Endothelial cell of umbilical vein (primary cell): ENCODE results near the gene SLC6A9. TPM values are rescaled to one million over a fixed set of nuclear protein-coding genes. Genes with fewer than 3 reads are reported as not detected.

Experiments
- BruUV-seq: library from RNA; stranded (reverse); fragments of 400-500 nt; replicated peaks from 2 replicates; lab custom pipeline; 2021; lab: Mats Ljungman, UMichigan
- CTCF ChIA-PET: fragments of 300-600, 350-600 bp; sonication (Branson Sonifier 250); formaldehyde crosslinking; loops from one replicate; lab custom pipeline; 2021; ENCODE audit warnings: antibody characterized with exemption, inconsistent platforms; lab: Charles Lee
- POLR2A ChIA-PET: fragments of 300-600, 350-600 bp; sonication (Branson Sonifier 250); formaldehyde crosslinking; loops from one replicate; lab custom pipeline; 2021; ENCODE audit warnings: antibody characterized with exemption, inconsistent platforms; lab: Charles Lee
- DNase-seq: peaks from one replicate; pipeline ENCODE4 v3.0.0-alpha.2; 2011; ENCODE audit warnings: low read depth, low spot score
- FAIRE-seq: peaks from 2 replicates; lab custom pipeline; 2011; peaks lifted over from hg19 to GRCh38; lab: Jason Lieb, UNC
- H2AFZ ChIP-seq: 2 replicates; pipeline ENCODE4 v1.6.0; 2012; ENCODE audit warnings: low read depth, low read length, control low read depth, inconsistent platforms
- H3K27ac ChIP-seq: 2 replicates; pipeline ENCODE4 v1.5.1; 2011; ENCODE audit warnings: low read depth, mild to moderate bottlenecking, control low read depth, low read length, moderate library complexity; ENCODE audit not compliant: insufficient read depth
- H3K27me3 ChIP-seq, 2 experiments: 2 replicates each; pipeline versions ENCODE4 v1.6.0 to v1.6.1; 2011; ENCODE audit warnings: low read length in 2 of 2, mixed read lengths in 1 of 2; ENCODE audit not compliant: control insufficient read depth in 2 of 2, insufficient read depth in 2 of 2
- H3K36me3 ChIP-seq, 2 experiments: 2 replicates in 1 of 2; 3 replicates in 1 of 2; pipeline ENCODE4 v1.5.1; 2011; ENCODE audit warnings: low read length in 2 of 2, mild to moderate bottlenecking in 1 of 2, moderate library complexity in 1 of 2; ENCODE audit not compliant: control insufficient read depth in 2 of 2, insufficient read depth in 2 of 2; ENCODE audit errors: extremely low read depth in 1 of 2
- H3K4me1 ChIP-seq: 3 replicates; pipeline ENCODE4 v1.5.1; 2011; ENCODE audit warnings: mild to moderate bottlenecking, low read length; ENCODE audit not compliant: control insufficient read depth, insufficient read depth; ENCODE audit errors: extremely low read depth
- H3K4me2 ChIP-seq: 2 replicates; pipeline ENCODE4 v1.6.1; 2011; ENCODE audit warnings: low read length, control low read depth, mixed read lengths; ENCODE audit not compliant: insufficient read depth
- H3K4me3 ChIP-seq, 3 experiments: fragments of 200-600 bp in 1 of 3; sonication (generic), shearing (Covaris generic) in 1 of 3; replicated peaks in 1 of 3; 2 replicates each; pipeline ENCODE4 v1.5.1; 2011 to 2016; ENCODE audit warnings: control low read depth in 3 of 3, low read length in 3 of 3, mild to moderate bottlenecking in 2 of 3, inconsistent platforms in 1 of 3, low read depth in 1 of 3, moderate library complexity in 1 of 3; ENCODE audit not compliant: insufficient read depth in 1 of 3
- H3K79me2 ChIP-seq: 2 replicates; pipeline ENCODE4 v1.6.0; 2012; ENCODE audit warnings: low read length, inconsistent platforms; ENCODE audit not compliant: control insufficient read depth, insufficient read depth
- H3K9ac ChIP-seq: replicated peaks from 2 replicates; pipeline ENCODE3; 2011; ENCODE audit warnings: low read length, control low read depth; ENCODE audit not compliant: insufficient read depth; ENCODE audit errors: extremely low read depth
- H3K9me1 ChIP-seq: replicated peaks from 3 replicates; pipeline ENCODE4 v1.6.0; 2011; ENCODE audit warnings: mild to moderate bottlenecking, low read length; ENCODE audit not compliant: control insufficient read depth, insufficient read depth; ENCODE audit errors: extremely low read depth
- H3K9me3 ChIP-seq: replicated peaks from 2 replicates; pipeline ENCODE4 v1.5.1; 2012; ENCODE audit warnings: low read length, inconsistent platforms; ENCODE audit not compliant: control insufficient read depth, insufficient read depth
- H4K20me1 ChIP-seq: replicated peaks from 2 replicates; pipeline ENCODE3; 2011; ENCODE audit warnings: mild to moderate bottlenecking, low read length; ENCODE audit not compliant: control insufficient read depth, insufficient read depth; ENCODE audit errors: extremely low read depth
- EZH2 ChIP-seq: IDR thresholded peaks from 2 replicates; pipeline ENCODE4 v1.6.1; 2012; ENCODE audit warnings: borderline replicate concordance, low read depth, mild to moderate bottlenecking, moderate library complexity, low read length, inconsistent platforms; ENCODE audit not compliant: severe bottlenecking
- FOS ChIP-seq: IDR thresholded peaks from 2 replicates; pipeline ENCODE4 v1.6.1; 2011; ENCODE audit warnings: mild to moderate bottlenecking, low read length, moderate library complexity, borderline replicate concordance; ENCODE audit not compliant: insufficient read depth
- GATA2 ChIP-seq: IDR thresholded peaks from 2 replicates; pipeline ENCODE4 v1.7.0; 2011; ENCODE audit warnings: low read depth, mild to moderate bottlenecking, moderate library complexity, mixed read lengths, low read length; ENCODE audit not compliant: insufficient read length, insufficient read depth
- JUN ChIP-seq: IDR thresholded peaks from 2 replicates; pipeline ENCODE4 v1.6.1; 2011; ENCODE audit warnings: borderline replicate concordance, low read depth; ENCODE audit not compliant: insufficient read length, insufficient read depth
- MYC ChIP-seq: IDR thresholded peaks from one replicate; pipeline ENCODE4 v1.6.1; 2011; ENCODE audit warnings: mild to moderate bottlenecking, low read depth, low read length
- POLR2A ChIP-seq: IDR thresholded peaks from 2 replicates; pipeline ENCODE4 v1.6.1; 2012; ENCODE audit warnings: low read depth, mild to moderate bottlenecking, control low read depth, low read length
- POLR2AphosphoS5 ChIP-seq: IDR thresholded peaks from 2 replicates; pipeline ENCODE4 v1.6.1; 2012; ENCODE audit warnings: low read depth, mild to moderate bottlenecking, control low read depth, low read length, moderate library complexity; ENCODE audit not compliant: insufficient read depth
- dilution Hi-C: fragments of 300-500 bp; cut with MboI; formaldehyde crosslinking; loops from one replicate; pipeline ENCODE4 v1.15.0; 2019; ENCODE audit warnings: low sequenced_read_pairs; ENCODE audit not compliant: extremely low pct_ligation_motif_present
- intact Hi-C: fragments of 100-400 bp; cut with micrococcal nuclease; formaldehyde crosslinking; loops from one replicate; pipeline ENCODE4 v1.10.0; 2022
- polyA plus RNA-seq, 4 experiments: library from polyadenylated mRNA; depleted of rRNA in 3 of 4; stranded (reverse) in 3 of 4; unstranded in 1 of 4; fragments of >200 nt; gene quantifications; 2 replicates each; pipeline versions ENCODE4 v1.2.1 to v1.2.3, GENCODE V29; 2011 to 2012; ENCODE audit warnings: missing spikeins in 1 of 4
- total RNA-seq: library from RNA; stranded (reverse); gene quantifications from 2 replicates; pipeline ENCODE4 v1.2.3, GENCODE V29; 2021
- TF ChIP-seq, protein P1 (sequence below), 2 donors: IDR thresholded peaks; 1 replicate in 1 of 2; 2 replicates in 1 of 2; pipeline ENCODE4 v1.5.1; 2011; ENCODE audit warnings: low read length in 2 of 2, mild to moderate bottlenecking in 2 of 2, moderate library complexity in 2 of 2, control low read depth in 1 of 2, inconsistent platforms in 1 of 2, low read depth in 1 of 2; ENCODE audit not compliant: insufficient read depth in 1 of 2; ENCODE audit errors: extremely low read depth in 1 of 2
- TF ChIP-seq, protein P2 (sequence below): IDR thresholded peaks from 2 replicates; pipeline ENCODE4 v1.6.1; 2011; ENCODE audit not compliant: insufficient read depth, insufficient read length

The SLC6A9 gene
- total and polyA plus RNA-seq, 2 donors (not counting 3 experiments of a cell fraction or from before 2014, with no cell fraction given): 0.80 to 1.5 TPM

DNA sequence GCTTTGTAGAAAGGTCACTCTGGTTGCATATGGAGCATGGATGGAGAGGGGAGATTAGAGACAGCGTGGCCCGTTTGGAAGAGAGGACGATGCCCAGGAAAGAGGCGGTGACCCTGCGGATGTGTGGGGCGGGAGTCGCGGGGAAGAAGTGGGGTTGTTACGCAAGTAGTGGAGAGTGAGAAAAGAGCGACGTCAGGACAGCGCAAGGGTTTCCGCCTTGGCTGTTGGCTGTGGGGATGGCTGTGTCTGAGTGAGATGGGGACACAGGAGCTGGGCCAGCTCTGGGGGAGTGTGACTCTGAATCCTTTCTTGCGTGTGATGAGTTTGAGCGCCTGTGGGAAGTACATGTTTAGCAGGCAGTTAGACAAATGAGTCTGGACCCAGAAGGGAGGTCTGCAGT lies 48.5 kb downstream of the SLC6A9 start:
- BruUV-seq: no TSS peak
- TF ChIP-seq FOS: no peak
- no peak for TF ChIP-seq GATA2
- TF ChIP-seq, protein P1, sequence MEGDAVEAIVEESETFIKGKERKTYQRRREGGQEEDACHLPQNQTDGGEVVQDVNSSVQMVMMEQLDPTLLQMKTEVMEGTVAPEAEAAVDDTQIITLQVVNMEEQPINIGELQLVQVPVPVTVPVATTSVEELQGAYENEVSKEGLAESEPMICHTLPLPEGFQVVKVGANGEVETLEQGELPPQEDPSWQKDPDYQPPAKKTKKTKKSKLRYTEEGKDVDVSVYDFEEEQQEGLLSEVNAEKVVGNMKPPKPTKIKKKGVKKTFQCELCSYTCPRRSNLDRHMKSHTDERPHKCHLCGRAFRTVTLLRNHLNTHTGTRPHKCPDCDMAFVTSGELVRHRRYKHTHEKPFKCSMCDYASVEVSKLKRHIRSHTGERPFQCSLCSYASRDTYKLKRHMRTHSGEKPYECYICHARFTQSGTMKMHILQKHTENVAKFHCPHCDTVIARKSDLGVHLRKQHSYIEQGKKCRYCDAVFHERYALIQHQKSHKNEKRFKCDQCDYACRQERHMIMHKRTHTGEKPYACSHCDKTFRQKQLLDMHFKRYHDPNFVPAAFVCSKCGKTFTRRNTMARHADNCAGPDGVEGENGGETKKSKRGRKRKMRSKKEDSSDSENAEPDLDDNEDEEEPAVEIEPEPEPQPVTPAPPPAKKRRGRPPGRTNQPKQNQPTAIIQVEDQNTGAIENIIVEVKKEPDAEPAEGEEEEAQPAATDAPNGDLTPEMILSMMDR (IDR thresholded peaks at IDR 0.05; ENCODE audit: extremely low read depth in 1 of 2, insufficient read depth in 1 of 2, low read depth in 1 of 2, low read length in 2 of 2): no peak
- TF ChIP-seq JUN: no peak
- TF ChIP-seq, protein P2, sequence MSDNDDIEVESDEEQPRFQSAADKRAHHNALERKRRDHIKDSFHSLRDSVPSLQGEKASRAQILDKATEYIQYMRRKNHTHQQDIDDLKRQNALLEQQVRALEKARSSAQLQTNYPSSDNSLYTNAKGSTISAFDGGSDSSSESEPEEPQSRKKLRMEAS: no peak
- no peak for TF ChIP-seq EZH2
- TF ChIP-seq POLR2AphosphoS5: no peak
- no peak for TF ChIP-seq POLR2A
- TF ChIP-seq MYC: no peak
- H2AFZ ChIP-seq: no peak overlapping the region
- peaks cover 0 to 10% of the 10 kb centered on the region in 2 experiments for H3K36me3 ChIP-seq
- H3K79me2 ChIP-seq: peaks cover 24% of the 10 kb centered on the region
- H3K4me2 ChIP-seq: no peak overlapping the region
- H3K4me3 ChIP-seq: no peak overlapping the region
- FAIRE-seq: no peak
- no peaks in the 10 kb centered on the region for H3K9me3 ChIP-seq
- H3K9me1 ChIP-seq: no peaks in the 10 kb centered on the region
- no peak for DNase-seq
- POLR2A ChIA-PET: no interaction called here
- dilution Hi-C loops (no loop called here), intact Hi-C loops (no loop called here)
- CTCF ChIA-PET: no interaction called here
- H3K27ac ChIP-seq: no peak overlapping the region
- H3K9ac ChIP-seq: no peak overlapping the region
- H3K4me1 ChIP-seq: peaks cover 17% of the 10 kb centered on the region
- H4K20me1 ChIP-seq: no peaks in the 10 kb centered on the region
- H3K27me3 ChIP-seq: no peaks in the 10 kb centered on the region
